HuH-7 (cell line): ENCODE results near the gene PURB.
"Not testable (repeated sequence)": the region's sequence is repeated elsewhere in the genome, so short reads cannot be mapped to it uniquely, and the experiment has no call there.

ENCODE experiments used
- DNase-seq: peaks from one replicate; pipeline ENCODE4 v3.0.0; 2011; ENCODE audit warnings: low spot score

Gene PURB

GRCh38 chr7:44891791-44892190 lies 6.5 kb upstream of the PURB start:
- DNase-seq, result no peak

GRCh38 chr7:44891372-44891771 lies 6.0 kb upstream of the PURB start:
- DNase-seq, result no peak

- no peak for DNase-seq
Observed at GRCh38 chr7:44889086-44889781, 3.9 kb upstream of the PURB start.

GRCh38 chr7:44887293-44887692 lies 2.0 kb upstream of the PURB start:
- no peak for DNase-seq

- no peak for DNase-seq
Observed at GRCh38 chr7:44884621-44885393, 523 bp downstream of the PURB start.

GRCh38 chr7:44883961-44884620 lies 1.2 kb downstream of the PURB start:
- no peak for DNase-seq

GRCh38 chr7:44882899-44883298 lies 2.4 kb downstream of the PURB start:
- no peak for DNase-seq

- no peak for DNase-seq
Observed at GRCh38 chr7:44881610-44882009, 3.7 kb downstream of the PURB start.

- no peak for DNase-seq
Observed at GRCh38 chr7:44881066-44881600, 4.2 kb downstream of the PURB start.

GRCh38 chr7:44880317-44881018 lies 4.9 kb downstream of the PURB start:
- DNase-seq, result no peak

- no peak for DNase-seq
Observed at GRCh38 chr7:44876393-44876792, 8.9 kb downstream of the PURB start.

GRCh38 chr7:44875241-44875640 lies 10.1 kb downstream of the PURB start:
- no peak for DNase-seq

GRCh38 chr7:44872787-44873186 lies 12.5 kb downstream of the PURB start:
- no peak for DNase-seq

GRCh38 chr7:44871918-44872317 lies 13.4 kb downstream of the PURB start:
- not testable (repeated sequence) for DNase-seq

GRCh38 chr7:44870780-44871179 lies 14.6 kb downstream of the PURB start:
- not testable (repeated sequence) for DNase-seq

GRCh38 chr7:44870336-44870735 lies 15.0 kb downstream of the PURB start:
- not testable (repeated sequence) for DNase-seq

- DNase-seq, result no peak
Observed at GRCh38 chr7:44867073-44867995, 18.0 kb downstream of the PURB start.

- DNase-seq, result not testable (repeated sequence)
Observed at GRCh38 chr7:44861949-44862348, 23.4 kb downstream of the PURB start.

- DNase-seq, result no peak
Observed at GRCh38 chr7:44858161-44858560, 27.2 kb downstream of the PURB start.

GRCh38 chr7:44854644-44855364 lies 30.5 kb downstream of the PURB start:
- DNase-seq, result no peak
